ENCODE results near the gene HOXA10. TPM values are rescaled to one million over a fixed set of nuclear protein-coding genes. Genes with fewer than 3 reads are reported as not detected.

HOXA10 gene
- total RNA-seq, 1 experiment from 2014 or later = 16.2 TPM

DNA sequence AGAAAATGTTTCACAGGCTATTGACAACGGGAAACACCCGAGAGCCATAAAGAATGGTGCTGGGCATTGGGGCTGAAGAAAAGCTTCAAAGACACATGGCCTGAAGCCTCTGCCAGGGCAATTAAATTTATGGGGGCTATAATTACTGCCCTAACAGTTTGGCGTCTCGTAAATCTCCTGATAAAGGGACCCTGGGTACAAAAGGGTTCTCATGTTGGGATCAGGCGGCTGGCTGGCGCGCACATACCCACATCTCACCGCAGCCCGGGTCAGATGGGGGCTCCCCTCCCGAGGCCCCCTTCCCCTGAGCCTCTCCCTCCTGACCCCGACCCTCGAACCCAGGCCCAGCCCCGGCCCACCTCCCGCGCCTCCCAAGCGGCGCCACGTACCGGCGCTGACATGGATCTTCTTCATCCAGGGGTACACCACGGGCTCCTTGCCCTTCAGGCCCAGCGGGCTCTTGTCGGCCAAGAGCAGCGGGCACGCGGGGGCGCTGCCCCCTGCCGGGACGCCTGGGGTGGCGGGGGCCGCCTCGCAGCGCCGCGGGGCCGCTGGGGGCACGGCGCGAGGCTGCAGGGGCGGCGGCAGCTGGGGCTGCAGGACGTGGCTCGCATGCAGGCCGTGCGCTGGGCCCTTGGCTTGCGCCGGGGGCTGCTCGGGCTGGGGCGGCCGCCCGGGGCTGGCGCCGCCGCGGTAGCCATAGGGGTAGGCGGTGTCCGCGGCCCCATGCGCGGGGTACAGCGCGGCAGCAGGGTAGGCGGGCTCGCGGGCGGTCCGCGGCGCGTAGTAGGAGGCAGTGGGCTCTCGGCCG is 44.2 kb downstream of the HOXA10 start:
- Histone ChIP-seq H3K27ac (peak overlapping the region; percentile 44; the same call in 1 of the 2 replicates), H3K4me3 (peak overlapping the region; percentile 71), H3K4me1 (peaks cover 19% of the 10 kb centered on the region), H3K9me3 (replicated peaks) (no peaks in the 10 kb centered on the region), H3K27me3 (no peaks in the 10 kb centered on the region), H3K36me3 (no peaks in the 10 kb centered on the region)
- DNase-seq = peak; percentile 43 to 49

DNA sequence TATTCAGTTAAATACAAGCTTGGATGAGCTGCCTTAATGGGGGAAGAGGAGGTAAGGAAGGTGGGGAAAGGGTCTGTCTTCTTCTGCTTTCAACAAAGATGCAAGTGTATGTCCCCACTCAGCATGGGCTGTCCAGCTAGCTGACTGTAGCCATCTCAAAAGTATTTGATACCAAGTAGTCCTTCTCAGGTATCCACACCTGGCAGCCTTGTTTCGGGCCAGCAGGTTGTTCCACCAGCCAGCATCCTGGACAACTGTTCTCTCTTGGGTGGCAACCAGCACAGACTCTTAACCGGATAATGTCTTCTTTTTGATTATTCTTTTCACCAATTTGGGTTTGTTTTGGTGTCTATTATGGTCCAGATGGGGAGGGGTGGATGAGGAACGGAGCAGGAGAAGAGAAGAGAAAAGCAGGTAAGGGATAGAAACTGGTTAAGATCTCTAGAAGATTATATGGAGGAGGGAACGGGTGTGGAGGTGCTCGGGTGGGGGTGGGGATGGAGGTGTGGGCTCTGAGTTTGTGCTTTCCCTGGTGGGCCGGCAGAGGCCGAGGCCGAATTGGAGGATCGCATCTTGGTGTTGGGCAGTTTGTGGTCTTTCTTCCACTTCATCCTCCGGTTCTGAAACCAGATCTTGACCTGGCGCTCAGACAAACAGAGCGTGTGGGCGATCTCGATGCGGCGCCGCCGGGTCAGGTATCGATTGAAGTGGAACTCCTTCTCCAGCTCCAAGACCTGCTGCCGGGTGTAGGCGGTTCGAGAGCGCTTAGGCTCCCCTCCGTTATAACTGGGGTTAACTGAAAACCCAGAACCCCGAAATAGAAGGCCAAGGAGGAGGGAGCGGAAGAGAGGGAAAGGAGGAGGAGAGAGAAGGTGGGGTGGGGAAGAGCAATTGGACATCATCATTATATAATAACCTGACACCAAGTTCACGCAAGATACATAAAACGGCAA is 45.1 kb downstream of the HOXA10 start:
- Histone ChIP-seq H3K27me3 (no peaks in the 10 kb centered on the region), H3K9me3 (replicated peaks) (no peaks in the 10 kb centered on the region), H3K27ac (peak overlapping the region; percentile 44; the same call in 1 of the 2 replicates), H3K4me1 (peaks cover 19% of the 10 kb centered on the region), H3K36me3 (no peaks in the 10 kb centered on the region), H3K4me3 (peak overlapping the region; percentile 71)
- DNase-seq = no peak

DNA sequence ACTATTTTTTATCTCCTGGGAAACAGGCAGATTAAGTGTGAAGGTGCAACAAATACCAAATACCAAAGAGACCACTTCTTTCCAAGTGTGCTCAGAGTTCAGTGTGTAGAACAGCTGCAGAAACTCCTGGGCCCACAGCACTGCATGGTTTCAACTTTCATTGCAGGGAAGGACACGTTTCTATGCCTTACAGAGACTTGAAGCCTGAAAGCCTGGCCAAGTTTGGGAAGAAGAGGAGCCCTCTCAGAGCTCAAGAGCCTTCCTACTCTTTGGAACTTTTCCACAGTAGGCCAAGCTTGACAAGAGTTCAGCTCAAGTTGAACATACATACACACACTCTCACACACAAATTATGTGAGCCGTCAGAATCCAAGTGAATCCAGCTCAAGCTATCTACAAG is 46.1 kb downstream of the HOXA10 start:
- Histone ChIP-seq H3K27ac (peak overlapping the region; percentile 15; the same call in 1 of the 2 replicates), H3K4me3 (no peak overlapping the region), H3K9me3 (replicated peaks) (no peaks in the 10 kb centered on the region), H3K27me3 (no peaks in the 10 kb centered on the region), H3K4me1 (peaks cover 17% of the 10 kb centered on the region), H3K36me3 (no peaks in the 10 kb centered on the region)
- DNase-seq = peak; percentile 64 to 87

DNA sequence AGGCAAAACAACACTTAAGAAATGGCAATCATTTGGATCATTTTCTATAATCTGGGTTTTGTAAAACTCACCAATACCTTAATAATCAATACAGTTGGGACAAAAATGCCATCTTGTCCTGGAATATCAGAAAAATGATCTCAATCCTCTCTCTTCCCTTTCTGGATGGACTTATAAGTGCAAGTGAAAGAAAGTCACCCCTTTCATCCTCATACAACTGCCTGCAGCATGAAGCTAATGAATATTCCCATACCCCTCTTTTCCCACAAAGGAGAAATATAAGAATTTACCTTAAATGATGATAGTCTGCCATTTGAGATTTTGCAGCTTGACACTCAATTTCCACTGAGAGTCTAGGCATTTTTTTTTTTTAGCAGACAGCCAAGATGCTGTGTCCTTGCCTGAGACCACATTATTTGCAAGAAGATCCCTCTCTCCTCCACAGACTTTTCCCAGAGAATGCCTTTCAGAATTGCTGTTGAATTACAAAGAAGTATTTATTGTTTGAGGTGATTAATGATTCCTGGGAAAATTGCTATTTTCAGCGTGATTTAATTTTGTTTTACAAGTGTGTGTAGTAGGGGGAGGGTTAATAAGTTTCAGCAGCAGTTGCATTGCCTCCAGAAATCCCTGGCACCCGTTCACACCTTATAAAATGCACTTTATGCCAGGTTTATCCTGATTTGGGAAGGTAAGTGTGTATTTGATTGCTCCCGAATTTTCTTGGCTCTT is 47.4 kb downstream of the HOXA10 start:
- no peak overlapping the region for H3K27ac ChIP-seq
- no peaks in the 10 kb centered on the region for H3K9me3 ChIP-seq (replicated peaks)
- H3K36me3 ChIP-seq = no peaks in the 10 kb centered on the region
- H3K27me3 ChIP-seq = no peaks in the 10 kb centered on the region
- H3K4me1 ChIP-seq = peaks cover 16% of the 10 kb centered on the region
- DNase-seq = no peak
- no peak overlapping the region for H3K4me3 ChIP-seq

DNA sequence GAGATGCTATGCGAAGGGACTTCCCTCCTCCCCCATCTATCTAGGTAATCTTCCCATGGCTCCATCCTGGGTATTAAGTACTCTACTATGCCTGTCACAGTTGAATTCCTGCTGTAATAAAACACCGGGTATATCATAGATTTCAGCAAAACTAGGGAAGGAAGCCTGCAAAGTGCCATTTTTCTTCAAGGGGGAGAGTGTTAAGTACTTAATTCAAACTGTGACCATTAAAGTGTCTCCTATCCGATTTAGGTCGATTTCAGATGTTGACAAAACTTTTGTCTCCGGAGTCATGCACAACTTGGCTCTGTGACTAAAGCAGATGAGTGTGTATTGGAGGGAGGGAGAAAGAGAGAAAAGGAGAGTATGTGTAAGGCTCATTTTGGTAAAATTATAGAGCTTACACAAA is 48.1 kb downstream of the HOXA10 start:
- Histone ChIP-seq H3K4me3 (no peak overlapping the region), H3K27ac (no peak overlapping the region), H3K4me1 (peaks cover 16% of the 10 kb centered on the region), H3K36me3 (no peaks in the 10 kb centered on the region), H3K9me3 (replicated peaks) (no peaks in the 10 kb centered on the region), H3K27me3 (no peaks in the 10 kb centered on the region)
- no peak for DNase-seq

DNA sequence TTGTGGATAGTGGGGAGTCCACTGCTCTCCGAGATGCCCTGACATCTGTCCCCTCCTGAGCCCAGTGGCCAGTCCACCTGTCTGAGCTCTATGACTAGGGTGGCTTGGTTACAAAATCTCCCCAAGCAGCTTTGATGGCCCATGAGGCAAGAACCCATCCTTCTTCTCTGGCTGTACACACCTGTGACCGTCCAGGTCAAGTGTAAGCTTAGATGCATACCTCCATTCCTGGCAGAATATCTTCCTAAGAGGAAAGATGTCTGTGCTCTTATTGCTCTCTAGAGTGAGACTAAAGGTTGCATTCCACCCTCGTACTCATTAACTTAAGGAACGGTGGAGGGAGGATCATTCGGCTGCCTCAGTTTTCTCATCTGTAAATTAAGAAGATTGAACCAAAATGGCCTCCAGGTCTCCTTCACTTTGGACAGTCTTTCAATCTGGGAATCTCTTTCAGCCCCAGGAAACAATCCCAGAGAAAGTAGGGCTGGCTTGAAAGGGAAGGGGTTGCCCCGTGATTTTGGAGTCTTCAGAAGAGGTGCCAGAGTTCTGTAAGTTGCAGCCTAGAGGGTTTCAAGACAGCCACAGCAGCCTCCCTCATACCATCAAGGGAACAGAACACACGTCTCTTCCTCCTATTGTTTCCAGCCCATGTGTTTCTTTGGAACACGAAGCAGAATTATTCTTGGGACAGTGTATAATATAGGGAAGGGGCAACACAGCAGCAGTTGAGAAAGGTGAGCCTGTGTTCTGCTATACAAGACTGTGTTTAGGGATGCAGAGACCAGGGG is 49.0 kb downstream of the HOXA10 start:
- no peaks in the 10 kb centered on the region for H3K36me3 ChIP-seq
- no peak overlapping the region for H3K4me3 ChIP-seq
- peaks cover 16% of the 10 kb centered on the region for H3K4me1 ChIP-seq
- H3K27ac ChIP-seq = no peak overlapping the region
- no peak for DNase-seq
- H3K9me3 ChIP-seq (replicated peaks) = no peaks in the 10 kb centered on the region
- H3K27me3 ChIP-seq = no peaks in the 10 kb centered on the region

DNA sequence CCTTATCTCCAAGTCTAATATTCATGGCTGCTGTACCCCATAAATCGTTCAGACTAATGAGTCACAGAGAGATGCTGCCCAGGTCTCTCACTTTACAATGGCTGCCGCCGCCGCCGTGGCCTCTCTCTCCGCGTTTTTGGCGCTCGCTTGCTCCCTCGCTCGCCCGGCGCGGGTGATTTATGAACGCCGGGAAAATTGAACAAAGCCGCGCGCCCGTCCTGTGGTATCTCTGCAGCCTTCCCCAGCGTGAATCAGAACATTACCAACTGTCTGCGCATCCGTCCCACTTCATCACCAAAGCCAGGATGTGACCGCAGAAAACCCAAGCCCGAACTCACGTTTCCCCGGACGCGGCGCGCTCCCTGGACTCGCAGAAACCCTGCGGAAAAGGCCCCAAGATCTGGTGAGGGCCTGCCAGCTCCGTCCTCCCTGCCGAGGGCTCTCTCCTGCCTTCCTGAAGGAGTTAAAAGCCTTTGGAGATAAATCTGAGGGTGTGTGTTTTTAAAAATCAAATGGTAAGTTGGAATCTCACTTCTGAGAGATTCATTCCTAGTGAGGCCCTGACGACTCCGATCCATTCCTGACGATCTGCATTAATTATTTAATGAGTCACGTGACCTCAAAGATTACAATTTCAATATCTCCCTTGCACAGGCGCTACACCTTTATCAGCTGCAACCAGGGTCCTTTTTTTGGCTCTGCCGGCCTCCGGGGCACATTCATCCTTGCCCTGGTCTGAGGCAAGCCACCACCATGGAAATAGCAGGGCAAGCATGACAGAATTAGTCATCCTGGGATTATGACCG is 49.8 kb downstream of the HOXA10 start:
- H3K27ac ChIP-seq = no peak overlapping the region
- H3K9me3 ChIP-seq (replicated peaks) = no peaks in the 10 kb centered on the region
- DNase-seq = no peak
- H3K4me3 ChIP-seq = no peak overlapping the region
- H3K27me3 ChIP-seq = no peaks in the 10 kb centered on the region
- peaks cover 16% of the 10 kb centered on the region for H3K4me1 ChIP-seq
- H3K36me3 ChIP-seq = no peaks in the 10 kb centered on the region

DNA sequence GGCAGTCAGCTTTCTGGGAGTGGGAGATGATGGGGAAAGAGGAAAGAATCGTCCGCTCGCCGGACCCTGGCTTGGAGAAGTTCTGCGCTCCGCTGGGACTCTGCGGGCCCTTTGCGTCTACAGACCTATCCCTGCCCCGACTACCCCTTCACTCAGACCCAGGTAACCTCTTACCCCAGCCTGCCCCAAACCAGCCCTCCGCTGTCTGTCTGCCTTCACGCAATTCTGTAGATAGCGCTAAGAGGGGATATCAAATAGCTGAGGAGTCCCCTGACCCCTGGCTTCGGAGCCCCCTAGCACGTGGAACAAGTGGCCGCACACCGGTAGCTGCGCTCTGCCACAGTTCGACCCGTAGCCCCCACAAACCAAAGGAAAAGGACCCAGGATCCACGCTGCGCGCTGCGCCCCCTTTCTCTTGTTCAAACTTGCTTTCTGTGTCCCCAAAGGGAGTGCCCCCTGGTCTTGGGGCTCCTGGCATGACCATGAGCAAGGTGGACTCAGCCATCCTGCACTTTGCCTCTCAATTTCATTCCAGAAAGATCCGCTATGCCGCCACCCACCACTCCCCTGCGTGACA is 50.6 kb downstream of the HOXA10 start:
- no peak for DNase-seq
- H3K27ac ChIP-seq = peak overlapping the region; percentile 6; the same call in 1 of the 2 replicates
- no peaks in the 10 kb centered on the region for H3K9me3 ChIP-seq (replicated peaks)
- no peaks in the 10 kb centered on the region for H3K27me3 ChIP-seq
- H3K36me3 ChIP-seq = no peaks in the 10 kb centered on the region
- H3K4me3 ChIP-seq = no peak overlapping the region
- peaks cover 13% of the 10 kb centered on the region for H3K4me1 ChIP-seq

DNA sequence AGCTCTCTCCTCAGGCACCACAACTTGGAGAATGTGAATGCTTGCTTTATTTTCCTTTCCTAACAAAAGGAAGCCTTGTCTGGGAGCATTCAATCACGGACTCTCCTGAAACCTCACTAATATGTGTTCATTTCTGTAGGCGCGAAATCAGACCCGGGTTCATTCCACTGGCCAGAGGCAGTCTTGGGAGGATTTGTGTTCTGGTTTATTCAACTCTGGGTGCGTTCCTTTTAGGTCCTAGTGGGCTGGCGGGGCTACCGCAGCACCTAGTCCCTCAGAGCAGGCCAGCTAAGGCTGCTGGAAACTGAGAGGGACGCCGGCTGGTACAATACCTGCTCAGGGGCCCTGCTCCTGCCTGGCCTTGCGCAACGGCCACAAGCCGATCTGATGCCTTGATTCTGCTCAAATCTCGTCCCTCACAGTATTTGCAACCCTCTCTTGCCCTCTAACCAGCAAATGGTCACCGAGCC is 51.1 kb downstream of the HOXA10 start:
- DNase-seq = peak; percentile 54 to 77
- Histone ChIP-seq H3K4me1 (peaks cover 8% of the 10 kb centered on the region), H3K4me3 (no peak overlapping the region), H3K9me3 (replicated peaks) (no peaks in the 10 kb centered on the region), H3K36me3 (no peaks in the 10 kb centered on the region), H3K27ac (peak overlapping the region; percentile 6; the same call in 1 of the 2 replicates), H3K27me3 (no peaks in the 10 kb centered on the region)

DNA sequence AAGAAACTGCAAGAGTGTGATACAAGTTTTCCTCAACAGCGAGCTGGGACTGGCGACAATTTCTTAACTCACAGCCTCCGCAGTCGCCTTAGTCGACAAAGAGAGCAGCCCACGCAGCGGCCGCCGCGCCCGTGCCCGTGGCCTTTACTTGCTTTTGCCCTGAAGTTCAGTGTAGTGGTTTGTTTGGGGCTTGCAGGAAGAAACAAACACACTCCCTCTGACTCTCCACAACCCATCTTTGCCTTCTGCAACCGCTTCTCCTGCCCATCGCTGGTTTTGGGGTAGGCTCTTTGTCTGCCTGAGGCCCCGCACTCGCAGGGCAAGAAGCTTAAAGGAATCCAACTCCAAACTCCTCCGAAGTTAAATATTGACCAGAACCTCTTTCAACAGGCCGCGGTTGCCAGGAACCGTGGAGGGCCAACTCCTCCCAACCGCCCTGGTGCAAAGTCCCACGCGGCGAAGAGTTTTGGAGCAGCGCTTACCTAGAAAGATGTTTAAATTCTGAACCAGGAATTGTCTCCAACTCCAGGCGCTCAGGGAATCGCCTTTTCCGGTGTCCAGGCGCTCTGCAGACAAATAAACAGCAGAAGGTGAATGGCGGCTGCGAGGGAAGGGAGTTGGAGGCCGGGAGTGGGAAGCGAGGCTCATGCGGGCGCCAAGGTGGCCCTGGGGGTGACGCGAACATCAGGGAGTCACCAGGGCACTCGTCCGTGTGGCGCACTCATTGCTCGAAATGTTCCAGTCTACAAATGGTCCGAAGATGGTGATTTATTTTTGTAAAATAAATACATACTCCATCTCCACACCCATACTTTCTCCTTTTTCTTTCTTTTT is 51.8 kb downstream of the HOXA10 start:
- no peaks in the 10 kb centered on the region for H3K36me3 ChIP-seq
- H3K4me1 ChIP-seq = 0 out of 2 replicates have a peak, but pooled peaks cover under 1% of the 10 kb centered on the region
- H3K4me3 ChIP-seq = no peak overlapping the region
- H3K9me3 ChIP-seq (replicated peaks) = no peaks in the 10 kb centered on the region
- DNase-seq = no peak
- no peaks in the 10 kb centered on the region for H3K27me3 ChIP-seq
- peak overlapping the region; percentile 6; the same call in 1 of the 2 replicates for H3K27ac ChIP-seq

DNA sequence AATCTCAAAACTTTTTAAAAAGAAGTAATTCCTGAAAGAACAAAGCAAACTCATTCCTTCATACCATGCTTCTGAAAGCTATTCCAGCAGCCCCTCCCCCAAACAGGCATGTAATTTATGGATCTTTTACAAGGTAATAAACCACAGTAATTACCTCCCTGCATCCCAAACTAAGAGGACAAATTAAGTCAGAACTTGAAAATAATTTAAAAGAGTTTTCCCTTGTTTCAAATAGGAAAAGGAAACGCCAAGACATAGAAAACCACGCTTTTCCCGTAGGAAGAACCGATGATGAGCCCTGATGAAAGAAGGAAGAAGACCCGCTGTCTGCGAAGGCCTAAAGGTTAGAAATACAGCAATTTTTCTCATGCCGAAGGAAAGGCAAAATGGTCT is 52.4 kb downstream of the HOXA10 start:
- Histone ChIP-seq H3K9me3 (replicated peaks) (no peaks in the 10 kb centered on the region), H3K27ac (no peak overlapping the region), H3K4me3 (no peak overlapping the region), H3K36me3 (no peaks in the 10 kb centered on the region), H3K4me1 (no peaks in the 10 kb centered on the region), H3K27me3 (no peaks in the 10 kb centered on the region)
- DNase-seq = no peak
